H9 (cell line): ENCODE data around the gene PLCH2. TPM values are rescaled to one million over a fixed set of nuclear protein-coding genes. Genes with fewer than 3 reads are reported as not detected.
A peak's percentile ranks its signal among the peaks of the same experiment; 100 is the strongest.

Experiments used
- DNase-seq: peaks from one replicate; pipeline ENCODE4 v3.0.0-alpha.2; 2017
- H2AFZ ChIP-seq: one replicate; pipeline ENCODE4 v1.6.1; 2013; ENCODE audit warnings: mild to moderate bottlenecking, low read length, control low read depth, moderate library complexity
- H2AK5ac ChIP-seq: 2 replicates; pipeline ENCODE4 v1.6.1; 2013; ENCODE audit warnings: low read length, control low read depth, mixed read lengths; ENCODE audit not compliant: insufficient read length
- H2BK120ac ChIP-seq: one replicate; pipeline ENCODE4 v1.6.1; 2013; ENCODE audit warnings: low read depth, mild to moderate bottlenecking, low read length, control low read depth, inconsistent platforms; ENCODE audit not compliant: poor library complexity, severe bottlenecking
- H2BK12ac ChIP-seq: 2 replicates; pipeline ENCODE4 v1.6.1; 2013; ENCODE audit warnings: low read length, control low read depth, mixed read lengths, low read depth; ENCODE audit not compliant: insufficient read length
- H2BK15ac ChIP-seq: 2 replicates; pipeline ENCODE4 v1.6.1; 2013; ENCODE audit warnings: low read depth, low read length, control low read depth
- H2BK20ac ChIP-seq: one replicate; pipeline ENCODE4 v1.6.1; 2013; ENCODE audit warnings: low read depth, mild to moderate bottlenecking, low read length, control low read depth, inconsistent platforms; ENCODE audit not compliant: poor library complexity, severe bottlenecking
- H2BK5ac ChIP-seq: 2 replicates; pipeline ENCODE4 v1.6.1; 2013; ENCODE audit warnings: low read length, control low read depth, mixed read lengths; ENCODE audit not compliant: insufficient read length
- H3K14ac ChIP-seq: 2 replicates; pipeline ENCODE4 v1.6.1; 2013; ENCODE audit warnings: low read length, control low read depth; ENCODE audit not compliant: insufficient read depth
- H3K18ac ChIP-seq: 2 replicates; pipeline ENCODE4 v1.6.1; 2013; ENCODE audit warnings: low read depth, mild to moderate bottlenecking, mixed read lengths, low read length, control low read depth; ENCODE audit not compliant: insufficient read length
- H3K23ac ChIP-seq: 2 replicates; pipeline ENCODE4 v1.6.1; 2013; ENCODE audit warnings: low read length, control low read depth, mixed read lengths, low read depth; ENCODE audit not compliant: insufficient read length
- H3K23me2 ChIP-seq: 2 replicates; pipeline ENCODE4 v1.6.1; 2013; ENCODE audit warnings: low read depth, mild to moderate bottlenecking, mixed read lengths, low read length, control low read depth; ENCODE audit not compliant: insufficient read length, poor library complexity, severe bottlenecking
- H3K27ac ChIP-seq: 2 replicates; pipeline ENCODE4 v1.5.1; 2013; ENCODE audit warnings: low read length, control low read depth, mixed read lengths, low read depth; ENCODE audit not compliant: insufficient read length
- H3K27me3 ChIP-seq: 2 replicates; pipeline ENCODE4 v1.6.1; 2013; ENCODE audit warnings: low read length, control low read depth, inconsistent platforms; ENCODE audit not compliant: insufficient read depth
- H3K4ac ChIP-seq: 2 replicates; pipeline ENCODE4 v1.6.1; 2013; ENCODE audit warnings: low read depth, mild to moderate bottlenecking, control low read depth, inconsistent platforms, low read length, moderate library complexity
- H3K4me1 ChIP-seq: 2 replicates; pipeline ENCODE4 v1.6.1; 2013; ENCODE audit warnings: low read length, control low read depth, inconsistent platforms; ENCODE audit not compliant: insufficient read depth
- H3K4me2 ChIP-seq: 2 replicates; pipeline ENCODE4 v1.6.1; 2013; ENCODE audit warnings: low read length, control low read depth, mixed read lengths; ENCODE audit not compliant: insufficient read length, insufficient read depth
- H3K56ac ChIP-seq: 2 replicates; pipeline ENCODE4 v1.6.1; 2013; ENCODE audit warnings: low read depth, mild to moderate bottlenecking, mixed read lengths, low read length, control low read depth; ENCODE audit not compliant: insufficient read length
- H3K79me1 ChIP-seq: 2 replicates; pipeline ENCODE4 v1.6.1; 2013; ENCODE audit warnings: low read depth, mild to moderate bottlenecking, moderate library complexity, low read length, control low read depth, inconsistent platforms; ENCODE audit not compliant: insufficient read depth, poor library complexity, severe bottlenecking
- H3K79me2 ChIP-seq: 2 replicates; pipeline ENCODE4 v1.6.1; 2013; ENCODE audit warnings: low read length, control low read depth, inconsistent platforms; ENCODE audit not compliant: insufficient read depth
- H3K9ac ChIP-seq: 2 replicates; pipeline ENCODE4 v1.6.1; 2013; ENCODE audit warnings: low read length, control low read depth, mixed read lengths; ENCODE audit not compliant: insufficient read length; ENCODE audit errors: extremely low read depth
- H3K9me3 ChIP-seq: one replicate; pipeline ENCODE4 v1.6.1; 2013; ENCODE audit warnings: low read depth, low read length, inconsistent platforms; ENCODE audit not compliant: control insufficient read depth
- H3T11ph ChIP-seq: one replicate; pipeline ENCODE4 v1.6.1; 2013; ENCODE audit warnings: mild to moderate bottlenecking, low read length, control low read depth, inconsistent platforms
- H4K20me1 ChIP-seq: one replicate; pipeline ENCODE4 v1.6.1; 2013; ENCODE audit not compliant: control insufficient read depth, insufficient read length, insufficient read depth
- H4K5ac ChIP-seq: 2 replicates; pipeline ENCODE4 v1.6.1; 2013; ENCODE audit warnings: low read depth, mild to moderate bottlenecking, mixed read lengths, low read length, control low read depth; ENCODE audit not compliant: insufficient read length
- H4K8ac ChIP-seq: replicated peaks from 2 replicates; pipeline ENCODE4 v1.6.1; 2013; ENCODE audit warnings: low read length, control low read depth, mixed read lengths, low read depth; ENCODE audit not compliant: insufficient read length
- H4K91ac ChIP-seq: 2 replicates; pipeline ENCODE4 v1.6.1; 2013; ENCODE audit warnings: low read depth, mild to moderate bottlenecking, moderate library complexity, mixed read lengths, low read length, control low read depth; ENCODE audit not compliant: insufficient read length
- H3K27ac Mint-ChIP-seq, 3 experiments: 2 replicates in 2 of 3; 3 replicates in 1 of 3; pipeline ENCODE4 v1.8.0; 2020 to 2021; ENCODE audit warnings: mixed read lengths in 3 of 3, mild to moderate bottlenecking in 1 of 3, moderate library complexity in 1 of 3
- H3K27me3 Mint-ChIP-seq: 2 replicates; pipeline ENCODE4 v1.8.0; 2021; ENCODE audit warnings: low read depth, mild to moderate bottlenecking, moderate library complexity, mixed read lengths
- H3K36me3 Mint-ChIP-seq, 3 experiments: 2 replicates in 2 of 3; 3 replicates in 1 of 3; pipeline ENCODE4 v1.8.0; 2020 to 2021; ENCODE audit warnings: low read depth in 3 of 3, mixed read lengths in 3 of 3; ENCODE audit not compliant: insufficient read depth in 1 of 3
- H3K4me1 Mint-ChIP-seq, 2 experiments: 2 replicates each; pipeline ENCODE4 v1.8.0; 2020; ENCODE audit warnings: mixed read lengths in 2 of 2
- H3K4me3 Mint-ChIP-seq, 2 experiments: 2 replicates in 1 of 2; 3 replicates in 1 of 2; pipeline ENCODE4 v1.8.0; 2020 to 2021; ENCODE audit warnings: mild to moderate bottlenecking in 2 of 2, mixed read lengths in 2 of 2, moderate library complexity in 1 of 2
- H3K9me3 Mint-ChIP-seq, 2 experiments: 2 replicates in 1 of 2; 3 replicates in 1 of 2; pipeline ENCODE4 v1.8.0; 2020; ENCODE audit warnings: mild to moderate bottlenecking in 2 of 2, mixed read lengths in 2 of 2, moderate library complexity in 1 of 2
- CTCF ChIP-seq: fragments of 200-600 bp; sonication (generic); conservative IDR thresholded peaks from 3 replicates; pipeline ENCODE4 v1.8.0; 2021; ENCODE audit warnings: antibody characterized with exemption, mild to moderate bottlenecking
- WGBS: extraction: QIAGEN DNeasy Blood & Tissue Kit; methylation state at CpG from one replicate; pipeline ENCODE4 v1.1.7; 2013; ENCODE audit warnings: missing lambda C conversion rate, low lambda C conversion rate, mixed read lengths; ENCODE audit not compliant: insufficient read length; ENCODE audit errors: extremely low coverage; 5-methylcytosine and 5-hydroxymethylcytosine counted together
- total RNA-seq: library from RNA; stranded (reverse); gene quantifications from 2 replicates; pipeline ENCODE4 v1.2.1, GENCODE V29; 2021

The PLCH2 gene
- total RNA-seq, 1 experiment from 2014 or later, result 0.09 TPM

- Histone ChIP-seq H3K23ac (no peak overlapping the region), H4K5ac (no peak overlapping the region), H3K79me2 (no peaks in the 10 kb centered on the region), H3K23me2 (no peaks in the 10 kb centered on the region), H3K4me1 (no peaks in the 10 kb centered on the region), H3K9ac (no peak overlapping the region), H3K4me2 (no peak overlapping the region), H3K56ac (no peak overlapping the region), H2BK12ac (no peak overlapping the region), H2BK20ac (no peak overlapping the region), H4K8ac (no peak overlapping the region), H3K18ac (no peak overlapping the region), H3K9me3 (no peaks in the 10 kb centered on the region), H2BK15ac (no peak overlapping the region), H2AFZ (no peak overlapping the region), H4K20me1 (peaks cover 3% of the 10 kb centered on the region), H4K91ac (no peak overlapping the region), H2BK120ac (no peak overlapping the region), H3K14ac (no peak overlapping the region), H3K79me1 (no peaks in the 10 kb centered on the region), H3K27me3 (no peaks in the 10 kb centered on the region), H2AK5ac (no peak overlapping the region), H2BK5ac (no peak overlapping the region), H3T11ph (no peak overlapping the region), H3K4ac (no peak overlapping the region), H3K27ac (no peak overlapping the region)
- Mint-ChIP-seq H3K4me1 (no peaks in the 10 kb centered on the region), H3K36me3 (peaks cover 24 to 61% (median 49%) of the 10 kb centered on the region in 3 experiments), H3K27ac (no peak overlapping the region), H3K4me3 (no peak overlapping the region), H3K9me3 (no peaks in the 10 kb centered on the region), H3K27me3 (no peaks in the 10 kb centered on the region)
- peak; percentile 42; the same call in 2 of the 3 replicates for TF ChIP-seq CTCF
- WGBS, result no CpG with 5 or more reads among the region's 45 CpGs
- DNase-seq, result no peak
These were observed 39.0 kb downstream of the PLCH2 start for GRCh38 chr1:2514863-2515762.
